GM12878 (cell line): Measurements from ENCODE around the gene ABCC1. TPM values are rescaled to one million over a fixed set of nuclear protein-coding genes. Genes with fewer than 3 reads are reported as not detected.

Experiments
- ATAC-seq: fragments of 200-7000 bp; cut with Tn5 transposase; 3 replicates; pipeline ENCODE4 v1.9.1; 2020; ENCODE audit warnings: mild to moderate bottlenecking, moderate library complexity
- BruUV-seq: library from RNA; stranded (reverse); fragments of 400-500 nt; replicated peaks from 2 replicates; lab custom pipeline; 2021; lab: Mats Ljungman, UMichigan
- CTCF ChIA-PET: fragments of 300-600 bp; sonication (Branson Sonifier 250); formaldehyde crosslinking; extraction: SDS; loops from one replicate; lab custom pipeline; 2021; ENCODE audit warnings: inconsistent platforms; lab: Yijun Ruan, JAX
- POLR2A ChIA-PET: fragments of 350-600 bp; formaldehyde crosslinking; extraction: SDS; loops from one replicate; lab custom pipeline; 2021; ENCODE audit warnings: inconsistent platforms; lab: Charles Lee
- RAD21 ChIA-PET: fragments of 300-600 bp; sonication (Branson Sonifier 250); formaldehyde crosslinking; loops from one replicate; lab custom pipeline; 2023; ENCODE audit warnings: antibody characterized with exemption; ENCODE audit not compliant: unreplicated experiment; lab: Charles Lee
- SMC1A ChIA-PET: fragments of 300-600 bp; sonication (Branson Sonifier 250); formaldehyde crosslinking; loops from one replicate; lab custom pipeline; 2023; ENCODE audit not compliant: unreplicated experiment, uncharacterized antibody; lab: Charles Lee
- DNase-seq: peaks from one replicate; pipeline ENCODE4 v3.0.0-alpha.2; 2011; ENCODE audit warnings: low read depth, low spot score
- FAIRE-seq: peaks from 3 replicates; lab custom pipeline; 2011; peaks lifted over from hg19 to GRCh38; lab: Jason Lieb, UNC
- H2AFZ ChIP-seq: 2 replicates; pipeline ENCODE4 v1.6.0; 2011; ENCODE audit warnings: low read depth, low read length, control low read depth; ENCODE audit not compliant: control insufficient read depth
- H3K27ac ChIP-seq: 2 replicates; pipeline ENCODE4 v1.5.1; 2011; ENCODE audit warnings: control low read depth; ENCODE audit not compliant: control insufficient read depth, insufficient read depth
- H3K27me3 ChIP-seq, 2 experiments: replicated peaks in 1 of 2; 2 replicates each; pipeline versions ENCODE4 v1.6.0 to v1.6.1; 2011; ENCODE audit warnings: low read length in 1 of 2; ENCODE audit not compliant: control insufficient read depth in 2 of 2, insufficient read depth in 2 of 2
- H3K36me3 ChIP-seq, 2 experiments: 2 replicates each; pipeline ENCODE4 v1.5.1; 2011; ENCODE audit warnings: low read length in 1 of 2; ENCODE audit not compliant: control insufficient read depth in 2 of 2, insufficient read depth in 2 of 2
- H3K4me1 ChIP-seq: 2 replicates; pipeline ENCODE4 v1.6.1; 2011; ENCODE audit warnings: mild to moderate bottlenecking, low read length, moderate library complexity, mixed read lengths; ENCODE audit not compliant: control insufficient read depth, insufficient read depth
- H3K4me2 ChIP-seq: 2 replicates; pipeline ENCODE4 v1.6.0; 2011; ENCODE audit warnings: control low read depth; ENCODE audit not compliant: control insufficient read depth, insufficient read depth
- H3K4me3 ChIP-seq: fragments of 200-600 bp; sonication (generic); 2 replicates; pipeline ENCODE4 v1.5.1; 2016
- H3K79me2 ChIP-seq: 2 replicates; pipeline ENCODE4 v1.6.0; 2011; ENCODE audit warnings: low read length; ENCODE audit not compliant: control insufficient read depth, insufficient read depth
- H3K9ac ChIP-seq: 2 replicates; pipeline ENCODE4 v1.8.0; 2011; ENCODE audit warnings: low read length, control low read depth, mixed read lengths; ENCODE audit not compliant: control insufficient read depth, insufficient read depth
- H3K9me3 ChIP-seq: replicated peaks from 3 replicates; pipeline ENCODE4 v1.5.1; 2011; ENCODE audit warnings: mild to moderate bottlenecking, low read length; ENCODE audit not compliant: control insufficient read depth, insufficient read depth
- H4K20me1 ChIP-seq: 2 replicates; pipeline ENCODE4 v1.6.0; 2011; ENCODE audit not compliant: control insufficient read depth, insufficient read depth
- NBN ChIP-seq: fragments of 450-650 bp; IDR thresholded peaks from 2 replicates; pipeline ENCODE4 v1.6.1; 2016
- NFIC ChIP-seq: IDR thresholded peaks from 2 replicates; pipeline ENCODE4 v1.6.1; 2012; ENCODE audit warnings: low read depth, mild to moderate bottlenecking, inconsistent platforms, low read length, moderate library complexity
- SMAD1 ChIP-seq: fragments of 450-650 bp; IDR thresholded peaks from 2 replicates; pipeline ENCODE4 v1.6.1; 2018; ENCODE audit warnings: mild to moderate bottlenecking, low read depth; ENCODE audit not compliant: partially characterized antibody
- SP1 ChIP-seq: IDR thresholded peaks from one replicate; pipeline ENCODE4 v1.6.1; 2011; ENCODE audit warnings: low read depth, low read length
- WGBS: methylation state at CpG from one replicate; pipeline ENCODE4 v1.1.6; 2016; ENCODE audit warnings: low lambda C conversion rate; ENCODE audit not compliant: insufficient replicate concordance, insufficient coverage; ENCODE audit errors: missing lambda C conversion rate; 5-methylcytosine and 5-hydroxymethylcytosine counted together
- in situ Hi-C: fragments of 300-500 bp; cut with MboI; formaldehyde crosslinking; loops from 9 replicates; pipeline ENCODE4 v1.14.3; 2018; ENCODE audit warnings: mixed read lengths
- intact Hi-C: fragments of 100-400 bp; cut with micrococcal nuclease; formaldehyde crosslinking; loops from one replicate; pipeline ENCODE4 v1.14.2; 2022; ENCODE audit not compliant: unreplicated experiment
- polyA plus RNA-seq, 11 experiments: library from polyadenylated mRNA; depleted of rRNA in 4 of 11; unstranded in 6 of 11; stranded (reverse) in 5 of 11; fragments of >200 nt; fragmentation: Nextera tagmentation in 4 of 11; fragmentation: Illumina TruSeq in 1 of 11; extraction: Ambion mirVana in 4 of 11; extraction: Trizol in 1 of 11; gene quantifications; 1 replicate in 1 of 11; 2 replicates in 10 of 11; pipeline versions ENCODE4 v1.2.1 to v1.2.3, GENCODE V29; 2011 to 2016; ENCODE audit warnings: inconsistent platforms in 2 of 11, missing spikeins in 2 of 11, low read depth in 1 of 11
- total RNA-seq, 4 experiments: library from RNA; depleted of rRNA in 3 of 4; stranded (reverse); fragments of >200 nt in 3 of 4; fragmentation: Illumina TruSeq in 1 of 4; extraction: Trizol in 1 of 4; gene quantifications; 2 replicates each; pipeline versions ENCODE4 v1.2.1 to v1.2.3, GENCODE V29; 2013 to 2021
- TF ChIP-seq, protein P1 (sequence below): IDR thresholded peaks from 2 replicates; pipeline ENCODE4 v1.6.1; 2012; ENCODE audit warnings: low read depth, low read length, improper control_type of control experiment

ABCC1 gene
- total and polyA plus RNA-seq, 10 of the 15 experiments (the other 5 are each of a cell fraction or from before 2014, with no cell fraction given) = 3.2 to 44.6 (median 14.5) TPM

DNA sequence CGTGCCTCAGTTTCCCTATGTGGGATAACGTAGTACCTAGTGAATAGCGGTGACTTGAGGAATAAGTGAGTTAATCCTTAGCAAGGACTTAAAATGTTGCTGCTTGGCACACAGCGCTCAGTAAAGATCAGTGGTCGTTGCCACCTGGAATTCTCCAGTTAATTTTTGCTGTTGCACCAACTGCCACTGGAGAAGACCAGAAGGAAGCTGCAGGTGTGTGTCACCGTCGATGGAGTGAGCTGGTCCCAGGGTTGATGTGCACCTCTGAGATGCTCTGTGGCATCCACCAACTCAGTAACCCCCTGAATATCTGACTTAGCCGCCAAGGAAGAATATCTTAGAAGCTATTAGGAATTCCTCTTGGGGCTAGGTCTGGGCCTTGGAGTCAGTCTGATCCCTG is 4.1 kb downstream of the ABCC1 start:
- in situ Hi-C loops = no loop called here
- 94% methylated on average over 8 of the region's 8 CpGs for WGBS
- no TSS peak for BruUV-seq
- ATAC-seq = no peak
- Histone ChIP-seq H3K9ac (no peak overlapping the region), H3K4me1 (peaks cover 17% of the 10 kb centered on the region), H3K27ac (no peak overlapping the region), H3K36me3 (peaks cover 2 to 3% of the 10 kb centered on the region in 2 experiments; a peak in 3 of 4 replicates), H3K79me2 (peaks cover 84% of the 10 kb centered on the region), H3K4me3 (no peak overlapping the region), H3K27me3 (no peaks in the 10 kb centered on the region), H3K9me3 (no peaks in the 10 kb centered on the region), H3K4me2 (peak overlapping the region; percentile 67), H4K20me1 (peaks cover 4% of the 10 kb centered on the region), H2AFZ (no peak overlapping the region)
- ChIA-PET POLR2A (interaction anchor here (0.9 to 1.9 kb wide), 3 partner anchors 9 to 74 kb away, joined by 3 to 6 read pairs (median 6); no protein-coding TSS in a partner anchor), SMC1A (interaction anchor here (1.3 to 5.3 kb wide), 2 partner anchors 55 to 65 kb away, joined by 5 to 31 read pairs; partner anchors contain the start of gene CEP20), RAD21 (interaction anchor here (1.0 kb wide), 1 partner anchor 65 kb away, joined by 4 read pairs; the partner anchor contains the start of gene CEP20), CTCF (interaction anchor here (0.8 kb wide), 1 partner anchor 92 kb away, joined by 3 read pairs; no protein-coding TSS in a partner anchor)
- no peak for DNase-seq
- intact Hi-C loops = loop anchor here (5.0 kb wide), 1 partner anchor 74 kb away; no protein-coding TSS in a partner anchor
- TF ChIP-seq NFIC = no peak
- TF ChIP-seq SMAD1 = no peak
- TF ChIP-seq, protein P1, sequence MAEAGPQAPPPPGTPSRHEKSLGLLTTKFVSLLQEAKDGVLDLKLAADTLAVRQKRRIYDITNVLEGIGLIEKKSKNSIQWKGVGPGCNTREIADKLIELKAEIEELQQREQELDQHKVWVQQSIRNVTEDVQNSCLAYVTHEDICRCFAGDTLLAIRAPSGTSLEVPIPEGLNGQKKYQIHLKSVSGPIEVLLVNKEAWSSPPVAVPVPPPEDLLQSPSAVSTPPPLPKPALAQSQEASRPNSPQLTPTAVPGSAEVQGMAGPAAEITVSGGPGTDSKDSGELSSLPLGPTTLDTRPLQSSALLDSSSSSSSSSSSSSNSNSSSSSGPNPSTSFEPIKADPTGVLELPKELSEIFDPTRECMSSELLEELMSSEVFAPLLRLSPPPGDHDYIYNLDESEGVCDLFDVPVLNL = no peak
- no peak for TF ChIP-seq NBN
- no peak for TF ChIP-seq SP1
- no peak for FAIRE-seq
